GM23248 (cell line): ENCODE results near the gene GNA15.

Experiments used
- EZH2 ChIP-seq: fragments of 200-600 bp; sonication (generic); IDR thresholded peaks from 2 replicates; pipeline ENCODE4 v1.6.1; 2018; ENCODE audit warnings: antibody characterized with exemption, mild to moderate bottlenecking; ENCODE audit not compliant: insufficient read depth, poor library complexity, severe bottlenecking
- EZH2phosphoT487 ChIP-seq: fragments of 200-600 bp; sonication (generic); IDR thresholded peaks from 2 replicates; pipeline ENCODE4 v1.6.1; 2018; ENCODE audit warnings: antibody characterized with exemption, moderate library complexity, mild to moderate bottlenecking, low read depth; ENCODE audit not compliant: insufficient read depth

DNA sequence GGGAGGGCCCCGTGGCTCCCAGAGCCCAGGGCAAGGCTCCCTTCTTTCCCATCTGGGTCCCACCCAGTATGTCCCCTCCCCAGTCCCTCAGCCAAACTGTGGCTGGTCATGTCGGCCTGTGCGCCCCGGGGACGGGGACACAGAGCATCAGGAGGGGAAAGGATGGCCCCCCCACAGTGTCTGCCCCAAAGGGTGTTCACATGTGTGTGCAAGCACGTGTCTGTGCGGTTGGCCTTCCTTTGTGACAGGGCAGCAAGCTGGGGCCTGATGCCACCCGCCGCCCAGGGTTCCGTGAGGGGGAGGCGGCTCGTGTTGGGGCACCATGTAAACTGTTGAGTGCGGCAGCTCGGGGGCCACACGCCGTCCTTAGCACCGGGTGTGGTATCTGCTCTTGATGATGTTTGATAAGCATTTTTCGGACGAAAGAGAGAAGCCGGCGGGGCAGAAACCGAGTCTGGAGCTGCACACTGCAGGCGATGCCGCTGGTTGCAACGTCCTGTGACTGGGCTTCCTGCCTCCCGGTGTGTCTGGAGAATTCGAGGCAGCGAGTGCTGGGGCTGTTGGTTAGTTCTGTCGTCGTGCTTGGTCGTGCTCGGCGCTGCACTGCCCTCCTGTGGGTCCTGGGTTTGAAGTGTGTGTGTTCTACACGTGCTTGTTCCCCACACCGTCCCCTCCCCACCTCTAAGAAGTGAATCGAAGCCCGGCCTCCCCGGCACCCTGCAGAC lies 23.3 kb upstream of the GNA15 start:
- TF ChIP-seq EZH2 (no peak), EZH2phosphoT487 (no peak)
